Activated CD8-positive, alpha-beta T cell treated with anti-CD3 and anti-CD28 coated beads for 36 hours (primary cell): ENCODE results near the gene NSD1. TPM values are rescaled to one million over a fixed set of nuclear protein-coding genes. Genes with fewer than 3 reads are reported as not detected.
A peak's percentile ranks its signal among the peaks of the same experiment; 100 is the strongest.

Experiments
- ATAC-seq: fragments of 200-7000 bp; cut with Tn5 transposase; one replicate; pipeline ENCODE4 v1.10.0; 2021; ENCODE audit warnings: mild to moderate bottlenecking, moderate library complexity
- CTCF ChIA-PET: fragments of 350-600 bp; sonication (Branson Sonifier 250); formaldehyde crosslinking; loops from one replicate; lab custom pipeline; 2021; ENCODE audit warnings: antibody characterized with exemption; lab: Charles Lee
- POLR2A ChIA-PET: fragments of 350-600 bp; sonication (Branson Sonifier 250); formaldehyde crosslinking; loops from one replicate; lab custom pipeline; 2021; ENCODE audit warnings: antibody characterized with exemption; lab: Charles Lee
- DNase-seq: peaks from one replicate; pipeline ENCODE4 v3.0.0-alpha.2; 2020
- H3K27ac Mint-ChIP-seq: one replicate; pipeline ENCODE4 v1.8.0; 2021; ENCODE audit warnings: mild to moderate bottlenecking, mixed read lengths
- H3K27me3 Mint-ChIP-seq: one replicate; pipeline ENCODE4 v1.8.0; 2021; ENCODE audit warnings: mixed read lengths
- H3K36me3 Mint-ChIP-seq: one replicate; pipeline ENCODE4 v1.8.0; 2021; ENCODE audit warnings: low read depth, mixed read lengths
- H3K4me1 Mint-ChIP-seq: one replicate; pipeline ENCODE4 v1.8.0; 2021; ENCODE audit warnings: low read depth, mixed read lengths
- H3K4me3 Mint-ChIP-seq: one replicate; pipeline ENCODE4 v1.8.0; 2021; ENCODE audit warnings: mild to moderate bottlenecking, moderate library complexity, mixed read lengths
- H3K9me3 Mint-ChIP-seq: one replicate; pipeline ENCODE4 v1.8.0; 2021; ENCODE audit warnings: mixed read lengths
- intact Hi-C: fragments of 100-400 bp; cut with micrococcal nuclease; formaldehyde crosslinking; loops from one replicate; pipeline ENCODE4 v1.10.0; 2022
- total RNA-seq, 2 experiments: library from RNA; stranded (reverse); gene quantifications; one replicate each; pipeline ENCODE4 v1.2.3, GENCODE V29; 2021
- TF ChIP-seq, protein P1 (sequence below): fragments of 200-600 bp; IDR thresholded peaks from one replicate; pipeline ENCODE4 v1.8.0; 2022; ENCODE audit warnings: antibody characterized with exemption, mild to moderate bottlenecking

NSD1 gene
- total RNA-seq, 2 experiments from 2014 or later: 60.1 to 64.8 TPM

DNA sequence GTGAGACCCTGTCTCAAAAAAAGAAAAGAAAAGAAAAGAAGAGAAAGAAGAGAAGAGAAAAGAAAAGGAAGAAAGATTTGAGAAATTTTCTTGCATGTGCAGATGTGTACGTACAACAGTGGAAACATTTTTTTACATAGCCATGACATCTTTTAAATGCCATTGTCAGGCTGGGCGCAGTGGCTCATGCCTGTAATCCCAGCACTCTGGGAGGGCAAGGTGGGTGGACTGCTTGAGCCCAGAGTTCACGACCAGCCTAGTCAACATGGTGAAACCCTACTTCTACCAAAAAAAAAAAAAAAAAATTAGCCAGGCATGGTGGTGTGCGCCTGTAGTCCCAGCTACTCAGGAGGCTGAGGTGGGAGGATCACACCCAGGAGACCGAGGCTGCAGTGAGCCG lies 211.3 kb downstream of the NSD1 start:
- H3K36me3 Mint-ChIP-seq: peaks cover 26% of the 10 kb centered on the region
- TF ChIP-seq, protein P1, sequence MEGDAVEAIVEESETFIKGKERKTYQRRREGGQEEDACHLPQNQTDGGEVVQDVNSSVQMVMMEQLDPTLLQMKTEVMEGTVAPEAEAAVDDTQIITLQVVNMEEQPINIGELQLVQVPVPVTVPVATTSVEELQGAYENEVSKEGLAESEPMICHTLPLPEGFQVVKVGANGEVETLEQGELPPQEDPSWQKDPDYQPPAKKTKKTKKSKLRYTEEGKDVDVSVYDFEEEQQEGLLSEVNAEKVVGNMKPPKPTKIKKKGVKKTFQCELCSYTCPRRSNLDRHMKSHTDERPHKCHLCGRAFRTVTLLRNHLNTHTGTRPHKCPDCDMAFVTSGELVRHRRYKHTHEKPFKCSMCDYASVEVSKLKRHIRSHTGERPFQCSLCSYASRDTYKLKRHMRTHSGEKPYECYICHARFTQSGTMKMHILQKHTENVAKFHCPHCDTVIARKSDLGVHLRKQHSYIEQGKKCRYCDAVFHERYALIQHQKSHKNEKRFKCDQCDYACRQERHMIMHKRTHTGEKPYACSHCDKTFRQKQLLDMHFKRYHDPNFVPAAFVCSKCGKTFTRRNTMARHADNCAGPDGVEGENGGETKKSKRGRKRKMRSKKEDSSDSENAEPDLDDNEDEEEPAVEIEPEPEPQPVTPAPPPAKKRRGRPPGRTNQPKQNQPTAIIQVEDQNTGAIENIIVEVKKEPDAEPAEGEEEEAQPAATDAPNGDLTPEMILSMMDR: no peak
- H3K4me1 Mint-ChIP-seq: peaks cover 44% of the 10 kb centered on the region

DNA sequence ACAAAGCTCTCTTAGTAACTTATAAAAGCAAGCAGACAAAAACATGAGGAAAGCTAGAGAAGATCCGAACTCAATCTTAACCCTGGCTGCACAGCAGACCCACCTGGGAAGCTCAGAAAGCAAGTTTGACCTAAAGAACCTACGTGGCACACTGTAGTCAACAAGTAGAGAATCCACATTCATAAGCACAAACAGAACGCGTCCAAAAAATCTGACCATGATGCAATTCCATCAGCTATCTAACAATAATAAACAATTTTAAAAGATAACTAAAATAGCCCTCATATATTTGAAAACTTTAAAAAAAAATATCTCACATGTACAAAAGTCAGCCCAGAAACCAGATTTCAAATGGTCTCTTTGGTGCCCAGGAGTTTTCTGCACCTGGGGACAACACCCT lies 213.2 kb downstream of the NSD1 start:
- Mint-ChIP-seq H3K27ac (no peak overlapping the region), H3K9me3 (no peaks in the 10 kb centered on the region), H3K4me3 (no peak overlapping the region), H3K36me3 (peaks cover 22% of the 10 kb centered on the region), H3K4me1 (peaks cover 44% of the 10 kb centered on the region), H3K27me3 (no peaks in the 10 kb centered on the region)
- TF ChIP-seq, protein P1: no peak
- no peak for DNase-seq
- intact Hi-C loops: no loop called here
- POLR2A ChIA-PET: interaction anchor here (0.9 to 2.3 kb wide), 2 partner anchors 15 to 36 kb away, joined by 3 to 8 read pairs; no protein-coding TSS in a partner anchor
- CTCF ChIA-PET: interaction anchor here (0.9 to 2.6 kb wide), 9 partner anchors 9 to 235 kb away, joined by 3 to 11 read pairs (median 6); no protein-coding TSS in a partner anchor
- ATAC-seq: no peak

More for the DNA sequence above, 211.3 kb downstream of the NSD1 start:
- intact Hi-C loops: no loop called here
- Mint-ChIP-seq H3K27ac (no peak overlapping the region), H3K4me3 (no peak overlapping the region), H3K27me3 (no peaks in the 10 kb centered on the region), H3K9me3 (no peaks in the 10 kb centered on the region)
- POLR2A ChIA-PET: interaction anchor here (0.7 kb wide), 1 partner anchor 11 kb away, joined by 3 read pairs; no protein-coding TSS in a partner anchor
- ATAC-seq (no peak), DNase-seq (no peak)
- CTCF ChIA-PET: interaction anchor here (0.8 to 2.3 kb wide), 3 partner anchors 27 to 47 kb away, joined by 3 to 10 read pairs (median 7); no protein-coding TSS in a partner anchor

DNA sequence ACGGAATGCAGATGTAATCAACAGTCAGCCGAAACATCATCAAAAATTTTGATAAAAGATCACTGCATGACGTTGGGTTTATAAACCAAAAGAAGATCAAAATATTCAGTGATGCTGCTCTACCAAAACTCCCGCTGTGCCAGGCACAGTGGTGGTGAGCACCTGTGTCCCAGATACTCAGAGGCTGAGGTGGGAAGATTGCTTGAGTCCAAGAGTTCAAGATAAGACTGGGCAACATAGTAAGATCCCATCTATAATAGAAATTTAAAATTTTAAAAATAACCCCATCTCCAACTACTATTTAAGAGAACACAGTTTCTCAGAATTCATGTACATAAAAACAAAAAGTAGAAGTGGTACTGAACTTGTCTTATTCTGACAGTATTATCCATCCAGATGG lies 214.1 kb downstream of the NSD1 start:
- H3K36me3 Mint-ChIP-seq: peaks cover 21% of the 10 kb centered on the region
- no peak for DNase-seq
- POLR2A ChIA-PET: no interaction called here
- H3K4me3 Mint-ChIP-seq: no peak overlapping the region
- peaks cover 44% of the 10 kb centered on the region for H3K4me1 Mint-ChIP-seq
- H3K27ac Mint-ChIP-seq: peak overlapping the region; percentile 46
- no peak for ATAC-seq
- H3K9me3 Mint-ChIP-seq: no peaks in the 10 kb centered on the region
- intact Hi-C loops: no loop called here
- H3K27me3 Mint-ChIP-seq: no peaks in the 10 kb centered on the region
- CTCF ChIA-PET: interaction anchor here (2.6 to 5.3 kb wide), 2 partner anchors 12 to 31 kb away, joined by 11 to 28 read pairs; no protein-coding TSS in a partner anchor
- TF ChIP-seq, protein P1: no peak

DNA sequence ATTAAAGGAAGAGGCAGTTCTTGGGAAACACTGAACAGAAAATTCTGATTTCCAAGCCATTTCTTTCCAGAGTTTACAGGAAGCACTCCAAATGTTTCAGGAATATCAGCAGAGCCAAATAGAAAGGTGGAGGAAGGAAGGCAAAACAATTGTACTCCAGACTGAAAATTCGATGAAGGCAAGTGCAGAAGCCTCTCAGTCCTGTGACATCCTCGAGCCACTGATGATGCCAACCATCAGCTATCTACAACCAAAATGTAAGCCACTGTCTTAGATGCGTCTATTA lies 215.7 kb downstream of the NSD1 start:
- peaks cover 41% of the 10 kb centered on the region for H3K4me1 Mint-ChIP-seq

DNA sequence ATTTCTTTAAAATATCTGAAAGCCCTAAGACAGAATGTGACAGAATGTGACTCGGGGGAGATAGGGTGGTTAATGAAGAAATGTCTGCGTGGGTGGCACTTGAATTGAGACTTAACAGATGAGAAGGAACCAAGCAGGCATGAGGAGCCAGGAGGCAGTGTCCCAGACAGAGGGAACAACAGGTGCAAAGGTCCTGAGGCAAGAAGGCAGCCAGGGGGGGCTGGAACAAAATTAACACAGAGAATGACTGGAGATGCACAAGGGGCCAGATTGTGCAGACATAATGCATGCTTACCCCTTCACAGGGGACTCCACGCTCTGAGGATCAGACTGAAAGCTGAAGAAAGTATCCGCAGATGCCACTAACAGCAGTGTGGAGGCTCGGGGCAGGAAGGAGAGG lies 216.2 kb downstream of the NSD1 start:
- Mint-ChIP-seq H3K27me3 (no peaks in the 10 kb centered on the region), H3K9me3 (peaks cover 3% of the 10 kb centered on the region), H3K27ac (peak overlapping the region; percentile 72), H3K4me1 (peaks cover 46% of the 10 kb centered on the region), H3K4me3 (peak overlapping the region; percentile 93), H3K36me3 (peaks cover 18% of the 10 kb centered on the region)
- TF ChIP-seq, protein P1: no peak
- DNase-seq (no peak), ATAC-seq (no peak)
- intact Hi-C loops: no loop called here
- ChIA-PET POLR2A (interaction anchor here (3.5 to 4.2 kb wide), 2 partner anchors 11 to 37 kb away, joined by 15 to 19 read pairs; no protein-coding TSS in a partner anchor), CTCF (interaction anchor here (0.9 to 5.3 kb wide), 7 partner anchors 22 to 236 kb away, joined by 3 to 28 read pairs (median 5); no protein-coding TSS in a partner anchor)

More for the DNA sequence above, 215.7 kb downstream of the NSD1 start:
- TF ChIP-seq, protein P1: no peak
- H3K36me3 Mint-ChIP-seq: peaks cover 15% of the 10 kb centered on the region
- peak overlapping the region; percentile 93 for H3K4me3 Mint-ChIP-seq
- POLR2A ChIA-PET: interaction anchor here (3.5 to 4.2 kb wide), 2 partner anchors 11 to 37 kb away, joined by 15 to 19 read pairs; no protein-coding TSS in a partner anchor
- DNase-seq (no peak), ATAC-seq (no peak)
- no peaks in the 10 kb centered on the region for H3K9me3 Mint-ChIP-seq
- H3K27me3 Mint-ChIP-seq: no peaks in the 10 kb centered on the region
- CTCF ChIA-PET: interaction anchor here (0.9 to 5.3 kb wide), 6 partner anchors 23 to 108 kb away, joined by 3 to 28 read pairs (median 4); no protein-coding TSS in a partner anchor
- no peak overlapping the region for H3K27ac Mint-ChIP-seq
- intact Hi-C loops: no loop called here
